GM08714 (cell line): Measurements from ENCODE around the gene YPEL3.
A peak's percentile ranks its signal among the peaks of the same experiment; 100 is the strongest.

Experiments used
- H3K4me3 ChIP-seq: fragments of 200-500 bp; sonication (Bioruptor generic); 2 replicates; pipeline ENCODE4 v1.5.1; 2014; ENCODE audit warnings: mild to moderate bottlenecking, low read length, inconsistent platforms
- ZNF274 ChIP-seq: IDR thresholded peaks from 2 replicates; pipeline ENCODE4 v1.6.1; 2012; ENCODE audit warnings: mild to moderate bottlenecking, low read depth, low read length

The YPEL3 gene

GRCh38 chr16:30076276-30076791, 19.7 kb downstream of the YPEL3 start:
- peak overlapping the region; percentile 80 for H3K4me3 ChIP-seq
- TF ChIP-seq ZNF274: no peak

GRCh38 chr16:30075503-30076275, 20.3 kb downstream of the YPEL3 start, which contains the start of gene PPP4C:
Gene PPP4C, plus strand, starts transcription at chr16:30075994. Its CDS starts 384 bp downstream, at chr16:30076378.
- TF ChIP-seq ZNF274: no peak
- peak within 1 kb of the TSS; percentile 80 for H3K4me3 ChIP-seq

GRCh38 chr16:30070490-30070889, 25.5 kb downstream of the YPEL3 start:
- H3K4me3 ChIP-seq: no peak overlapping the region
- TF ChIP-seq ZNF274: no peak

GRCh38 chr16:30069611-30070462, 26.2 kb downstream of the YPEL3 start:
- TF ChIP-seq ZNF274: no peak
- no peak overlapping the region for H3K4me3 ChIP-seq

GRCh38 chr16:30068750-30069610, 27.0 kb downstream of the YPEL3 start:
- TF ChIP-seq ZNF274: no peak
- no peak overlapping the region for H3K4me3 ChIP-seq

- no peak for TF ChIP-seq ZNF274
- H3K4me3 ChIP-seq: no peak overlapping the region
Observed at GRCh38 chr16:30068333-30068732, 27.7 kb downstream of the YPEL3 start.

GRCh38 chr16:30067584-30067916, 28.5 kb downstream of the YPEL3 start:
- no peak for TF ChIP-seq ZNF274
- H3K4me3 ChIP-seq: no peak overlapping the region; the same call in 1 of the 2 replicates

- peak overlapping the region; percentile 74 for H3K4me3 ChIP-seq
- TF ChIP-seq ZNF274: no peak
Observed at GRCh38 chr16:30066761-30067583, 29.0 kb downstream of the YPEL3 start.

- TF ChIP-seq ZNF274: no peak
- peak overlapping the region; percentile 74 for H3K4me3 ChIP-seq
Observed at GRCh38 chr16:30065943-30066760, 29.9 kb downstream of the YPEL3 start.

- H3K4me3 ChIP-seq: peak within 1 kb of the TSS; percentile 74
- TF ChIP-seq ZNF274: no peak
Observed at GRCh38 chr16:30065102-30065942, 30.7 kb downstream of the YPEL3 start, which contains the start of gene ALDOA. Gene ALDOA, plus strand, starts transcription at chr16:30065760. Its CDS starts 1,138 bp downstream, at chr16:30066898.

- peak overlapping the region; percentile 72 for H3K4me3 ChIP-seq
- TF ChIP-seq ZNF274: no peak
Observed at GRCh38 chr16:30064729-30065101, 31.3 kb downstream of the YPEL3 start.
